ENCODE data around the gene RCN2. TPM values are rescaled to one million over a fixed set of nuclear protein-coding genes. Genes with fewer than 3 reads are reported as not detected.

The RCN2 gene
- total and polyA plus RNA-seq, 2 of the 8 experiments (the other 6 are each of a cell fraction or from before 2014, with no cell fraction given), result 65.6 to 137 TPM

- no peak overlapping the region for H3K4ac ChIP-seq (replicated peaks; ENCODE audit: insufficient read length, low read depth, low read length)
- H4K8ac ChIP-seq (ENCODE audit: extremely low read depth, insufficient read depth, low read length), result no peak overlapping the region
- H3K79me1 ChIP-seq (ENCODE audit: low read depth, low read length), result no peaks in the 10 kb centered on the region
- POLR2A ChIA-PET (ENCODE audit: partially characterized antibody), result interaction anchor here (1.4 to 3.6 kb wide), 2 partner anchors 8 to 16 kb away, joined by 5 to 13 read pairs; partner anchors contain the start of gene RCN2
- no peak overlapping the region for H4K5ac ChIP-seq (ENCODE audit: insufficient read length, low read depth, low read length)
- no peak overlapping the region for H2AFZ ChIP-seq (ENCODE audit: low read length)
- H3K9ac ChIP-seq (replicated peaks in 1 of 4; ENCODE audit: extremely low read depth in 1 of 4, low read depth in 3 of 4, low read length in 3 of 4), result no peak overlapping the region
- TF ChIP-seq KDM4A (IDR thresholded peaks at IDR 0.05; ENCODE audit: low read depth, low read length, severe bottlenecking) (no peak), SP4 (IDR thresholded peaks at IDR 0.05; ENCODE audit: low read length) (no peak), KDM5A (IDR thresholded peaks at IDR 0.05; ENCODE audit: low read length) (no peak), HDAC6 (IDR thresholded peaks at IDR 0.05; ENCODE audit: low read depth, low read length) (no peak), NANOG (IDR thresholded peaks at IDR 0.05; ENCODE audit: insufficient read depth, low read depth, low read length, poor library complexity, severe bottlenecking) (no peak), CEBPB (IDR thresholded peaks at IDR 0.05; ENCODE audit: low read depth, low read length) (no peak), ZNF274 (IDR thresholded peaks at IDR 0.05; ENCODE audit: borderline replicate concordance, extremely low read depth, low read length) (no peak), CBX5 (IDR thresholded peaks at IDR 0.05; ENCODE audit: low read depth, low read length) (no peak), TAF7 (optimal IDR thresholded peaks at IDR 0.05; ENCODE audit: borderline replicate concordance, low read depth, low read length) (no peak), JUND (IDR thresholded peaks at IDR 0.05; ENCODE audit: low read length) (no peak), BRCA1 (IDR thresholded peaks at IDR 0.05; ENCODE audit: low read depth, low read length) (no peak), RBBP5 (IDR thresholded peaks at IDR 0.05; ENCODE audit: borderline replicate concordance, low read depth, low read length) (no peak)
- no peak overlapping the region for H3K4me2 ChIP-seq (ENCODE audit: insufficient read depth in 1 of 2, low read depth in 2 of 2, low read length in 2 of 2)
- H3K27ac ChIP-seq (ENCODE audit: low read depth, low read length), result no peak overlapping the region
- H3K27me3 ChIP-seq (replicated peaks in 1 of 4; ENCODE audit: control insufficient read depth in 3 of 4, extremely low read depth in 1 of 4, insufficient read depth in 3 of 4, low read length in 3 of 4), result no peaks in the 10 kb centered on the region
- H2BK15ac ChIP-seq (ENCODE audit: low read length), result no peak overlapping the region
- peaks cover 0 to 2% of the 10 kb centered on the region in 2 experiments for H4K20me1 ChIP-seq (replicated peaks in 1 of 2; ENCODE audit: control insufficient read depth in 1 of 2, insufficient read depth in 2 of 2, low read length in 2 of 2)
- no peak for FAIRE-seq
- H2BK20ac ChIP-seq (ENCODE audit: low read length), result no peak overlapping the region
- H3K9me3 ChIP-seq (ENCODE audit: insufficient read depth in 2 of 2, low read depth in 1 of 2, low read length in 1 of 2), result no peaks in the 10 kb centered on the region
- H2BK5ac ChIP-seq (ENCODE audit: low read depth, low read length), result no peak overlapping the region
- no peak overlapping the region for H3K14ac ChIP-seq (ENCODE audit: insufficient read length)
- H3K23me2 ChIP-seq (ENCODE audit: low read depth, low read length), result no peaks in the 10 kb centered on the region
- peaks cover 8 to 75% (median 41%) of the 10 kb centered on the region in 4 experiments for H3K36me3 ChIP-seq (ENCODE audit: control insufficient read depth in 2 of 4, insufficient read depth in 4 of 4, low read length in 3 of 4)
- no peaks in the 10 kb centered on the region for H3K4me1 ChIP-seq (replicated peaks in 1 of 4; ENCODE audit: control insufficient read depth in 3 of 4, insufficient read depth in 4 of 4, low read length in 3 of 4)
- no peak overlapping the region for H2BK12ac ChIP-seq (ENCODE audit: low read depth, low read length)
- H3K23ac ChIP-seq (ENCODE audit: insufficient read length), result no peak overlapping the region
- WGBS, 2 experiments (ENCODE audit: extremely low coverage in 1 of 2, insufficient coverage in 1 of 2, insufficient read length in 1 of 2, insufficient replicate concordance in 2 of 2, low coverage in 1 of 2, low lambda C conversion rate in 2 of 2, missing lambda C conversion rate in 1 of 2), result 96% methylated on average over 3 of the region's 3 CpGs; no CpG with 5 or more reads in 1 of the 2 experiments
- no peak overlapping the region for H3K56ac ChIP-seq (replicated peaks; ENCODE audit: insufficient read length, low read depth, low read length)
- peaks cover 0 to 4% of the 10 kb centered on the region in 2 experiments; a peak in 2 of 4 replicates for H3K79me2 ChIP-seq (ENCODE audit: control insufficient read depth in 1 of 2, insufficient read depth in 2 of 2, low read length in 2 of 2)
- H3K18ac ChIP-seq (ENCODE audit: extremely low read depth, low read length), result no peak overlapping the region
- no peak overlapping the region for H4K91ac ChIP-seq (replicated peaks; ENCODE audit: insufficient read length, low read length)
- H2AK5ac ChIP-seq (ENCODE audit: low read depth, low read length), result no peak overlapping the region
- DNase-seq (ENCODE audit: low read depth in 1 of 2, low spot score in 2 of 2), result no peak
- CTCF ChIA-PET (ENCODE audit: partially characterized antibody), result interaction anchor here (0.8 to 1.3 kb wide), 3 partner anchors 12 to 618 kb away, joined by 3 to 5 read pairs (median 3); no protein-coding TSS in a partner anchor
- H2BK120ac ChIP-seq (replicated peaks; ENCODE audit: low read depth, low read length), result no peak overlapping the region
- no peak overlapping the region for H3K4me3 ChIP-seq (ENCODE audit: extremely low read depth in 1 of 4, insufficient read depth in 2 of 4, low read depth in 3 of 4, low read length in 4 of 4)
Measured at GRCh38 chr15:76947454-76947853, 15.9 kb downstream of the RCN2 start.

Measured in H1 (cell line).